ENCODE results near the gene PAX5. TPM values are rescaled to one million over a fixed set of nuclear protein-coding genes. Genes with fewer than 3 reads are reported as not detected.

PAX5 gene
- polyA plus RNA-seq, 1 donor from 2014 or later: not detected

- Histone ChIP-seq H3K36me3 (ENCODE audit: insufficient read depth, low read length) (no peaks in the 10 kb centered on the region), H3K4me2 (ENCODE audit: low read length) (no peak overlapping the region), H3K27ac (ENCODE audit: low read length) (no peak overlapping the region), H3K9ac (ENCODE audit: low read length) (no peak overlapping the region), H3F3A (ENCODE audit: insufficient read depth, low read length, poor library complexity, severe bottlenecking) (no peaks in the 10 kb centered on the region), H3K9me2 (ENCODE audit: insufficient read depth, low read length) (no peaks in the 10 kb centered on the region), H2AFZ (ENCODE audit: low read depth, low read length) (no peak overlapping the region), H3K79me2 (replicated peaks; ENCODE audit: insufficient read depth, low read length) (no peaks in the 10 kb centered on the region), H3K27me3 (ENCODE audit: insufficient read depth, low read depth, low read length) (peaks cover 61% of the 10 kb centered on the region), H3K9me3 (ENCODE audit: low read length) (no peaks in the 10 kb centered on the region), H3K4me3 (ENCODE audit: low read length) (no peak overlapping the region), H4K20me1 (ENCODE audit: insufficient read depth) (no peaks in the 10 kb centered on the region)
- TF ChIP-seq EZH2 (IDR thresholded peaks at IDR 0.05; ENCODE audit: borderline replicate concordance, insufficient read depth, low read length, poor library complexity, severe bottlenecking): no peak
- no peak for TF ChIP-seq POLR2AphosphoS5 (IDR thresholded peaks at IDR 0.05)
- TF ChIP-seq, protein P1, sequence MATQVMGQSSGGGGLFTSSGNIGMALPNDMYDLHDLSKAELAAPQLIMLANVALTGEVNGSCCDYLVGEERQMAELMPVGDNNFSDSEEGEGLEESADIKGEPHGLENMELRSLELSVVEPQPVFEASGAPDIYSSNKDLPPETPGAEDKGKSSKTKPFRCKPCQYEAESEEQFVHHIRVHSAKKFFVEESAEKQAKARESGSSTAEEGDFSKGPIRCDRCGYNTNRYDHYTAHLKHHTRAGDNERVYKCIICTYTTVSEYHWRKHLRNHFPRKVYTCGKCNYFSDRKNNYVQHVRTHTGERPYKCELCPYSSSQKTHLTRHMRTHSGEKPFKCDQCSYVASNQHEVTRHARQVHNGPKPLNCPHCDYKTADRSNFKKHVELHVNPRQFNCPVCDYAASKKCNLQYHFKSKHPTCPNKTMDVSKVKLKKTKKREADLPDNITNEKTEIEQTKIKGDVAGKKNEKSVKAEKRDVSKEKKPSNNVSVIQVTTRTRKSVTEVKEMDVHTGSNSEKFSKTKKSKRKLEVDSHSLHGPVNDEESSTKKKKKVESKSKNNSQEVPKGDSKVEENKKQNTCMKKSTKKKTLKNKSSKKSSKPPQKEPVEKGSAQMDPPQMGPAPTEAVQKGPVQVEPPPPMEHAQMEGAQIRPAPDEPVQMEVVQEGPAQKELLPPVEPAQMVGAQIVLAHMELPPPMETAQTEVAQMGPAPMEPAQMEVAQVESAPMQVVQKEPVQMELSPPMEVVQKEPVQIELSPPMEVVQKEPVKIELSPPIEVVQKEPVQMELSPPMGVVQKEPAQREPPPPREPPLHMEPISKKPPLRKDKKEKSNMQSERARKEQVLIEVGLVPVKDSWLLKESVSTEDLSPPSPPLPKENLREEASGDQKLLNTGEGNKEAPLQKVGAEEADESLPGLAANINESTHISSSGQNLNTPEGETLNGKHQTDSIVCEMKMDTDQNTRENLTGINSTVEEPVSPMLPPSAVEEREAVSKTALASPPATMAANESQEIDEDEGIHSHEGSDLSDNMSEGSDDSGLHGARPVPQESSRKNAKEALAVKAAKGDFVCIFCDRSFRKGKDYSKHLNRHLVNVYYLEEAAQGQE (IDR thresholded peaks at IDR 0.05; ENCODE audit: borderline replicate concordance): no peak
- no peak for TF ChIP-seq CTCF (IDR thresholded peaks at IDR 0.05; ENCODE audit: poor library complexity, severe bottlenecking)
- no peak for TF ChIP-seq SMC3 (conservative IDR thresholded peaks at IDR 0.05; ENCODE audit: poor library complexity)
- TF ChIP-seq RAD21 (conservative IDR thresholded peaks at IDR 0.05): no peak
- no peak for TF ChIP-seq EP300 (conservative IDR thresholded peaks at IDR 0.05; ENCODE audit: poor library complexity, severe bottlenecking)
Measured at GRCh38 chr9:37002036-37002412, 32.0 kb downstream of the PAX5 start.

DNA sequence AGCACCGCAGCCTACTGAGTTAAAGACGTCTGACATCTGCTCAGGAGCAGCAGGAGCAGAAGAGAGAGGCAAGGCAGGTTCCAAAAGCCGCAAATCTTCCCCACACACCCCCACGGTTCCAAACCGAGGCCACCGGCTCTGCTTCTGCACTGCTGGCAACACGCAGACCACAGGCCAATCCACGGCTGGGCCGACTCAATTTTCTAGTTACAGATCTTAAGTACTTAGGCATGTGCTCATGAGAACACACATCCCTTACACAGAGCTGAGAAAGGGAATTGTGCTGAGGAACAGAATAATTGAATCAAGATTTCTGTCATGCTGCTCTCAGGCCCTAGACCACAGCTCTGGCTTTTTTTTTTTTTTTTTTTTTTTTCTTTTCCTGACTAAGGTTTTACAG, 32.6 kb downstream of the PAX5 start:
- no peak for TF ChIP-seq POLR2AphosphoS5 (IDR thresholded peaks at IDR 0.05)
- H4K20me1 ChIP-seq (ENCODE audit: insufficient read depth): no peaks in the 10 kb centered on the region
- H3K27me3 ChIP-seq (ENCODE audit: insufficient read depth, low read depth, low read length): peaks cover 60% of the 10 kb centered on the region
- H3K4me3 ChIP-seq (ENCODE audit: low read length): no peak overlapping the region
- H3K79me2 ChIP-seq (replicated peaks; ENCODE audit: insufficient read depth, low read length): no peaks in the 10 kb centered on the region
- no peak overlapping the region for H2AFZ ChIP-seq (ENCODE audit: low read depth, low read length)
- H3K27ac ChIP-seq (ENCODE audit: low read length): no peak overlapping the region
- no peak overlapping the region for H3K4me2 ChIP-seq (ENCODE audit: low read length)
- H3K36me3 ChIP-seq (ENCODE audit: insufficient read depth, low read length): no peaks in the 10 kb centered on the region
- H3K9me3 ChIP-seq (ENCODE audit: low read length): no peaks in the 10 kb centered on the region
- H3K9me2 ChIP-seq (ENCODE audit: insufficient read depth, low read length): no peaks in the 10 kb centered on the region
- no peaks in the 10 kb centered on the region for H3F3A ChIP-seq (ENCODE audit: insufficient read depth, low read length, poor library complexity, severe bottlenecking)
- no peak overlapping the region for H3K9ac ChIP-seq (ENCODE audit: low read length)

DNA sequence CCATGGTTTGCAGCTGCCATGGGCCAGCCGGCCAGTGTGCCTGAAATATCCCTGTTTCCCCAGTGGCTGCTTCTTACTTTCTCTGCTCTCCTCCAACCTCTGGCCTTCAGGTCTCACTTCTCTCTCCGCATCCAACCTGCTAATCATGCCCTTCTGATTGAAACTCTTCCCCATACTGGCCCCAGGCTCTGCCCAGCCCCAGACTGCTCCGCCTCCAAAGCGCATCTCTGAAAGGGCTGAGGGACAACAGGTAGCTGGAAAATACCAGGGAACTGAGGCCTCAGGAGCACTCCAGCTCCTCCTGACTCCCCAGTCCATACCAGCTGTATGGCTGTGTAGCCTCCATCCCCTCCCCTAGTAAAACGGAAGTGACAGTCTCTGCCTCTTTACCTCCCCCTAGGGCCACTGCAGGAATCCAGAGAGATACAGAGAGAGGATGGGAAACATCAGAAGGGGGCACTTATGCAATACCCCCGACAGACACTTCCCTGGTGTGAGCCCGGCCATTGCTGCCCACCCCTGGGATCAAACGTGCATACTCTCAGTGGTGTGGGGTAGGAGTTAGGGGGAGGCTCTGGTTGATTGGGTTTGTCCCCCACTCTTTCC, 34.2 kb downstream of the PAX5 start:
- Histone ChIP-seq H3K27me3 (ENCODE audit: insufficient read depth, low read depth, low read length) (peaks cover 49% of the 10 kb centered on the region), H3K4me3 (ENCODE audit: low read length) (no peak overlapping the region), H3K9ac (ENCODE audit: low read length) (no peak overlapping the region), H3F3A (ENCODE audit: insufficient read depth, low read length, poor library complexity, severe bottlenecking) (no peaks in the 10 kb centered on the region), H3K79me2 (replicated peaks; ENCODE audit: insufficient read depth, low read length) (no peaks in the 10 kb centered on the region), H4K20me1 (ENCODE audit: insufficient read depth) (no peaks in the 10 kb centered on the region), H3K4me2 (ENCODE audit: low read length) (no peak overlapping the region), H3K9me3 (ENCODE audit: low read length) (no peaks in the 10 kb centered on the region), H2AFZ (ENCODE audit: low read depth, low read length) (no peak overlapping the region), H3K27ac (ENCODE audit: low read length) (no peak overlapping the region), H3K36me3 (ENCODE audit: insufficient read depth, low read length) (no peaks in the 10 kb centered on the region), H3K9me2 (ENCODE audit: insufficient read depth, low read length) (no peaks in the 10 kb centered on the region)
- TF ChIP-seq EP300 (conservative IDR thresholded peaks at IDR 0.05; ENCODE audit: poor library complexity, severe bottlenecking): no peak
- no peak for TF ChIP-seq SMC3 (conservative IDR thresholded peaks at IDR 0.05; ENCODE audit: poor library complexity)
- no peak for TF ChIP-seq TAF1 (IDR thresholded peaks at IDR 0.05; ENCODE audit: low read depth)
- no peak for TF ChIP-seq MXI1 (conservative IDR thresholded peaks at IDR 0.05; ENCODE audit: poor library complexity, severe bottlenecking)
- no peak for TF ChIP-seq RAD21 (conservative IDR thresholded peaks at IDR 0.05)
- TF ChIP-seq POLR2AphosphoS5 (IDR thresholded peaks at IDR 0.05): no peak
- no peak for TF ChIP-seq EZH2 (IDR thresholded peaks at IDR 0.05; ENCODE audit: borderline replicate concordance, insufficient read depth, low read length, poor library complexity, severe bottlenecking)
- TF ChIP-seq, protein P1 (IDR thresholded peaks at IDR 0.05; ENCODE audit: borderline replicate concordance): no peak
- no peak for TF ChIP-seq CTCF (IDR thresholded peaks at IDR 0.05; ENCODE audit: poor library complexity, severe bottlenecking)
